Neural cell (in vitro differentiated cells): ENCODE results near the gene RTN4RL1. TPM values are rescaled to one million over a fixed set of nuclear protein-coding genes. Genes with fewer than 3 reads are reported as not detected.

Source experiments
- H2AFZ ChIP-seq: fragments of 200-600, 300-800 bp; sonication (generic), shearing (Covaris generic); 2 replicates; pipeline ENCODE4 v1.6.0; 2014; ENCODE audit warnings: low read depth, mild to moderate bottlenecking, antibody characterized with exemption, low read length, moderate library complexity
- H3F3A ChIP-seq: fragments of 200-600 bp; shearing (Covaris generic); 2 replicates; pipeline ENCODE4 v1.6.1; 2016; ENCODE audit warnings: mild to moderate bottlenecking, moderate library complexity, mixed read lengths, antibody characterized with exemption, low read length; ENCODE audit not compliant: insufficient read depth, poor library complexity, severe bottlenecking
- H3K27ac ChIP-seq: fragments of 200-600, 300-800 bp; sonication (generic), shearing (Covaris generic); 2 replicates; pipeline ENCODE4 v1.5.1; 2014; ENCODE audit warnings: mild to moderate bottlenecking, low read length, moderate library complexity
- H3K27me3 ChIP-seq: fragments of 300-800, 200-600 bp; sonication (generic), shearing (Covaris generic); 2 replicates; pipeline ENCODE4 v1.6.0; 2014; ENCODE audit warnings: mild to moderate bottlenecking, low read depth, low read length, moderate library complexity; ENCODE audit not compliant: insufficient read depth
- H3K36me3 ChIP-seq: fragments of 300-800, 200-600 bp; sonication (generic), shearing (Covaris generic); 2 replicates; pipeline ENCODE4 v1.5.1; 2014; ENCODE audit warnings: mild to moderate bottlenecking, antibody characterized with exemption, low read length, moderate library complexity; ENCODE audit not compliant: insufficient read depth
- H3K4me2 ChIP-seq: fragments of 300-800, 200-600 bp; sonication (generic), shearing (Covaris generic); 2 replicates; pipeline ENCODE4 v1.6.0; 2014; ENCODE audit warnings: mild to moderate bottlenecking, low read length
- H3K4me3 ChIP-seq: fragments of 300-800, 200-600 bp; sonication (generic), shearing (Covaris generic); 2 replicates; pipeline ENCODE4 v1.5.1; 2014; ENCODE audit warnings: mild to moderate bottlenecking, low read length, moderate library complexity
- H3K79me2 ChIP-seq: fragments of 200-600 bp; shearing (Covaris generic); replicated peaks from 2 replicates; pipeline ENCODE4 v1.6.0; 2014; ENCODE audit warnings: mild to moderate bottlenecking, low read length, moderate library complexity; ENCODE audit not compliant: insufficient read depth
- H3K9ac ChIP-seq: fragments of 300-800, 200-600 bp; sonication (generic), shearing (Covaris generic); 2 replicates; pipeline ENCODE4 v1.6.1; 2016; ENCODE audit warnings: mild to moderate bottlenecking, low read length, mixed read lengths
- H3K9me2 ChIP-seq: fragments of 200-600 bp; shearing (Covaris generic); 2 replicates; pipeline ENCODE4 v1.6.1; 2016; ENCODE audit warnings: mild to moderate bottlenecking, low read length, mixed read lengths; ENCODE audit not compliant: insufficient read depth
- H3K9me3 ChIP-seq: fragments of 200-600, 300-800 bp; sonication (generic), shearing (Covaris generic); 2 replicates; pipeline ENCODE4 v1.6.1; 2016; ENCODE audit warnings: mild to moderate bottlenecking, mixed run types, low read length, moderate library complexity, mixed read lengths
- H4K20me1 ChIP-seq: fragments of 200-600 bp; shearing (Covaris generic); 2 replicates; pipeline ENCODE4 v1.6.1; 2016; ENCODE audit warnings: mild to moderate bottlenecking, mixed run types; ENCODE audit not compliant: insufficient read depth
- CTCF ChIP-seq: fragments of 450-650 bp; IDR thresholded peaks from 2 replicates; pipeline ENCODE4 v1.5.1; 2014; ENCODE audit warnings: antibody characterized with exemption, mild to moderate bottlenecking, moderate library complexity; ENCODE audit not compliant: poor library complexity, severe bottlenecking
- EP300 ChIP-seq: fragments of 450-650 bp; conservative IDR thresholded peaks from 2 replicates; pipeline ENCODE4 v1.6.1; 2014; ENCODE audit warnings: antibody characterized with exemption, mild to moderate bottlenecking, moderate library complexity; ENCODE audit not compliant: poor library complexity, severe bottlenecking
- EZH2 ChIP-seq: fragments of 200-600, 300-800 bp; shearing (Covaris generic), sonication (generic); IDR thresholded peaks from 2 replicates; pipeline ENCODE4 v1.6.1; 2014; ENCODE audit warnings: antibody characterized with exemption, low read length, borderline replicate concordance, mild to moderate bottlenecking; ENCODE audit not compliant: insufficient read depth, poor library complexity, severe bottlenecking
- MXI1 ChIP-seq: fragments of 450-650 bp; conservative IDR thresholded peaks from 2 replicates; pipeline ENCODE4 v1.6.1; 2014; ENCODE audit warnings: antibody characterized with exemption, mild to moderate bottlenecking; ENCODE audit not compliant: poor library complexity, severe bottlenecking
- POLR2AphosphoS5 ChIP-seq: IDR thresholded peaks from 2 replicates; pipeline ENCODE4 v1.6.1; 2012
- RAD21 ChIP-seq: fragments of 450-650 bp; conservative IDR thresholded peaks from 2 replicates; pipeline ENCODE4 v1.6.1; 2014; ENCODE audit warnings: antibody characterized with exemption, mild to moderate bottlenecking, moderate library complexity
- SMC3 ChIP-seq: fragments of 450-650 bp; conservative IDR thresholded peaks from 2 replicates; pipeline ENCODE4 v1.6.1; 2014; ENCODE audit warnings: antibody characterized with exemption, mild to moderate bottlenecking, moderate library complexity; ENCODE audit not compliant: poor library complexity
- TAF1 ChIP-seq: IDR thresholded peaks from 2 replicates; pipeline ENCODE4 v1.6.1; 2012; ENCODE audit warnings: low read depth
- polyA plus RNA-seq: library from polyadenylated mRNA; depleted of rRNA; stranded (reverse); fragments of >200 nt; gene quantifications from 2 replicates; pipeline ENCODE4 v1.2.3, GENCODE V29; 2014
- TF ChIP-seq, protein P1 (sequence below): IDR thresholded peaks from 2 replicates; pipeline ENCODE4 v1.6.1; 2012; ENCODE audit warnings: borderline replicate concordance

The RTN4RL1 gene
- polyA plus RNA-seq, 1 donor from 2014 or later: 8.1 TPM

- Histone ChIP-seq H3K79me2 (no peaks in the 10 kb centered on the region), H3K9ac (no peak overlapping the region), H3K4me3 (no peak overlapping the region), H3F3A (no peaks in the 10 kb centered on the region), H3K9me3 (no peaks in the 10 kb centered on the region), H3K4me2 (no peak overlapping the region), H2AFZ (no peak overlapping the region), H4K20me1 (no peaks in the 10 kb centered on the region), H3K27ac (no peak overlapping the region), H3K36me3 (no peaks in the 10 kb centered on the region), H3K9me2 (no peaks in the 10 kb centered on the region), H3K27me3 (no peaks in the 10 kb centered on the region)
- TF ChIP-seq EP300 (no peak), EZH2 (no peak), MXI1 (no peak), TAF1 (no peak), RAD21 (no peak), SMC3 (no peak), POLR2AphosphoS5 (no peak), CTCF (no peak)
- TF ChIP-seq, protein P1, sequence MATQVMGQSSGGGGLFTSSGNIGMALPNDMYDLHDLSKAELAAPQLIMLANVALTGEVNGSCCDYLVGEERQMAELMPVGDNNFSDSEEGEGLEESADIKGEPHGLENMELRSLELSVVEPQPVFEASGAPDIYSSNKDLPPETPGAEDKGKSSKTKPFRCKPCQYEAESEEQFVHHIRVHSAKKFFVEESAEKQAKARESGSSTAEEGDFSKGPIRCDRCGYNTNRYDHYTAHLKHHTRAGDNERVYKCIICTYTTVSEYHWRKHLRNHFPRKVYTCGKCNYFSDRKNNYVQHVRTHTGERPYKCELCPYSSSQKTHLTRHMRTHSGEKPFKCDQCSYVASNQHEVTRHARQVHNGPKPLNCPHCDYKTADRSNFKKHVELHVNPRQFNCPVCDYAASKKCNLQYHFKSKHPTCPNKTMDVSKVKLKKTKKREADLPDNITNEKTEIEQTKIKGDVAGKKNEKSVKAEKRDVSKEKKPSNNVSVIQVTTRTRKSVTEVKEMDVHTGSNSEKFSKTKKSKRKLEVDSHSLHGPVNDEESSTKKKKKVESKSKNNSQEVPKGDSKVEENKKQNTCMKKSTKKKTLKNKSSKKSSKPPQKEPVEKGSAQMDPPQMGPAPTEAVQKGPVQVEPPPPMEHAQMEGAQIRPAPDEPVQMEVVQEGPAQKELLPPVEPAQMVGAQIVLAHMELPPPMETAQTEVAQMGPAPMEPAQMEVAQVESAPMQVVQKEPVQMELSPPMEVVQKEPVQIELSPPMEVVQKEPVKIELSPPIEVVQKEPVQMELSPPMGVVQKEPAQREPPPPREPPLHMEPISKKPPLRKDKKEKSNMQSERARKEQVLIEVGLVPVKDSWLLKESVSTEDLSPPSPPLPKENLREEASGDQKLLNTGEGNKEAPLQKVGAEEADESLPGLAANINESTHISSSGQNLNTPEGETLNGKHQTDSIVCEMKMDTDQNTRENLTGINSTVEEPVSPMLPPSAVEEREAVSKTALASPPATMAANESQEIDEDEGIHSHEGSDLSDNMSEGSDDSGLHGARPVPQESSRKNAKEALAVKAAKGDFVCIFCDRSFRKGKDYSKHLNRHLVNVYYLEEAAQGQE: no peak
Measured at GRCh38 chr17:2070241-2071023, 45.3 kb upstream of the RTN4RL1 start.

DNA sequence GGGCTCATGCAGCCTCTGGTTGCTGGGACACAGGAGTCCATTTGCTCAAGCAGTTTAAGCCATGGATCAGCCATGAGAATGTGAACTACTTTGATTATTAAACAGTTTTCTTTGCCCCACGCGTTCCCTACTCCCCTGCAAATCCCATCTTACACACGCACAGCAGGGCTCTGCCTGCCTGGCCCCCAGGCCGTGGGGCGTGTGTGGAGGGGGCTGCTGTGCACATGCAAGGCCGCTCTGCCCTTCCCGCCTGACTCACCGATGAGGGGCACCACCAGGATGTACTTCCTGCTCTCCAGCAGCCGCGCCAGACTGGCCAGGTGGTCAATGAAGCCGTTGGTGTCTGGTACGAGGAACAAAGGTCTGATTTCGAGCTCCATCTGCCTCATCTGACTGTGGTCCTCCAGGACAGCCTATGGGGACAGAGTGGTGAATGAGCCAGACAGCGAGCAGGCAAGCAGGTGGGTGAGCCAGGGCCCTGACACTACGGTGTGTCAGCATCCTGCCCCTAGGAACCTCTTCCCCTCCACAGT is 43.5 kb upstream of the RTN4RL1 start:
- TF ChIP-seq MXI1 (no peak), SMC3 (no peak), TAF1 (no peak), EZH2 (no peak)
- TF ChIP-seq, protein P1: no peak
- H3F3A ChIP-seq: no peaks in the 10 kb centered on the region
- H3K9me2 ChIP-seq: no peaks in the 10 kb centered on the region
- H3K9ac ChIP-seq: no peak overlapping the region
- no peaks in the 10 kb centered on the region for H4K20me1 ChIP-seq
- no peak overlapping the region for H2AFZ ChIP-seq
- no peaks in the 10 kb centered on the region for H3K9me3 ChIP-seq
- H3K27ac ChIP-seq: no peak overlapping the region
- no peak overlapping the region for H3K4me3 ChIP-seq
- no peaks in the 10 kb centered on the region for H3K36me3 ChIP-seq
- H3K79me2 ChIP-seq: no peaks in the 10 kb centered on the region
- no peaks in the 10 kb centered on the region for H3K27me3 ChIP-seq
- no peak overlapping the region for H3K4me2 ChIP-seq
